ENCODE results near the gene SOS2.

SOS2 gene

GRCh38 chr14:50121486-50121885 lies 109.9 kb downstream of the SOS2 start:
- Histone ChIP-seq H3K4me1 (peaks cover 11% of the 10 kb centered on the region), H3K36me3 (replicated peaks) (no peaks in the 10 kb centered on the region), H3K27me3 (ENCODE audit: low read depth) (no peaks in the 10 kb centered on the region), H3K9me3 (no peaks in the 10 kb centered on the region), H3K4me3 (no peak overlapping the region)
- in situ Hi-C loops (cut with MboI; ENCODE audit: low sequenced_read_pairs): no loop called here
- DNase-seq (ENCODE audit: low spot score in 2 of 2): no peak

- DNase-seq (ENCODE audit: low spot score in 2 of 2): no peak
- Histone ChIP-seq H3K27me3 (ENCODE audit: low read depth) (no peaks in the 10 kb centered on the region), H3K4me1 (peaks cover 16% of the 10 kb centered on the region), H3K9me3 (no peaks in the 10 kb centered on the region), H3K36me3 (replicated peaks) (peaks cover 25% of the 10 kb centered on the region), H3K4me3 (no peak overlapping the region)
- in situ Hi-C loops (cut with MboI; ENCODE audit: low sequenced_read_pairs): no loop called here
Measured at GRCh38 chr14:50117456-50117855, 113.9 kb downstream of the SOS2 start.

GRCh38 chr14:50116966-50117365 lies 114.4 kb downstream of the SOS2 start:
- DNase-seq (ENCODE audit: low spot score in 2 of 2): peak in 1 of 2 experiments; percentile 5
- Histone ChIP-seq H3K27me3 (ENCODE audit: low read depth) (no peaks in the 10 kb centered on the region), H3K9me3 (no peaks in the 10 kb centered on the region), H3K4me1 (peaks cover 16% of the 10 kb centered on the region), H3K4me3 (peak overlapping the region; percentile 84), H3K36me3 (replicated peaks) (peaks cover 28% of the 10 kb centered on the region)
- in situ Hi-C loops (cut with MboI; ENCODE audit: low sequenced_read_pairs): no loop called here

- peaks cover 34% of the 10 kb centered on the region for H3K36me3 ChIP-seq (replicated peaks)
- DNase-seq (ENCODE audit: low spot score in 2 of 2): peak; percentile 89 to 97
- peak within 1 kb of the TSS; percentile 84 for H3K4me3 ChIP-seq
- peaks cover 16% of the 10 kb centered on the region for H3K4me1 ChIP-seq
- in situ Hi-C loops (cut with MboI; ENCODE audit: low sequenced_read_pairs): no loop called here
- no peaks in the 10 kb centered on the region for H3K9me3 ChIP-seq
- no peaks in the 10 kb centered on the region for H3K27me3 ChIP-seq (ENCODE audit: low read depth)
Measured at GRCh38 chr14:50116181-50116956, 115.0 kb downstream of the SOS2 start, which contains the start of gene VCPKMT. Gene VCPKMT, minus strand, starts transcription at chr14:50116572. Its CDS starts 20 bp downstream, at chr14:50116552.

GRCh38 chr14:50113381-50114035 lies 117.9 kb downstream of the SOS2 start:
- Histone ChIP-seq H3K9me3 (no peaks in the 10 kb centered on the region), H3K36me3 (replicated peaks) (peaks cover 61% of the 10 kb centered on the region), H3K27me3 (ENCODE audit: low read depth) (no peaks in the 10 kb centered on the region), H3K4me3 (no peak overlapping the region), H3K4me1 (peaks cover 16% of the 10 kb centered on the region)
- in situ Hi-C loops (cut with MboI; ENCODE audit: low sequenced_read_pairs): no loop called here
- DNase-seq (ENCODE audit: low spot score in 2 of 2): no peak

- Histone ChIP-seq H3K27me3 (ENCODE audit: low read depth) (no peaks in the 10 kb centered on the region), H3K4me3 (no peak overlapping the region), H3K36me3 (replicated peaks) (peaks cover 62% of the 10 kb centered on the region), H3K9me3 (no peaks in the 10 kb centered on the region), H3K4me1 (peaks cover 4% of the 10 kb centered on the region)
- in situ Hi-C loops (cut with MboI; ENCODE audit: low sequenced_read_pairs): no loop called here
- DNase-seq (ENCODE audit: low spot score in 2 of 2): no peak
Measured at GRCh38 chr14:50110323-50111037, 120.9 kb downstream of the SOS2 start.

GRCh38 chr14:50109342-50109741 lies 122.0 kb downstream of the SOS2 start:
- Histone ChIP-seq H3K4me1 (peaks cover 3% of the 10 kb centered on the region; the same call in 1 of the 2 replicates), H3K27me3 (ENCODE audit: low read depth) (no peaks in the 10 kb centered on the region), H3K36me3 (replicated peaks) (peaks cover 55% of the 10 kb centered on the region), H3K9me3 (no peaks in the 10 kb centered on the region), H3K4me3 (no peak overlapping the region)
- in situ Hi-C loops (cut with MboI; ENCODE audit: low sequenced_read_pairs): loop anchor here (10.0 kb wide), 1 partner anchor 475 kb away; the partner anchor contains the start of gene DNAAF2
- DNase-seq (ENCODE audit: low spot score in 2 of 2): no peak

GRCh38 chr14:50107850-50108249 lies 123.5 kb downstream of the SOS2 start:
- in situ Hi-C loops (cut with MboI; ENCODE audit: low sequenced_read_pairs): loop anchor here (10.0 kb wide), 1 partner anchor 473 kb away; the partner anchor contains the start of gene DNAAF2
- Histone ChIP-seq H3K36me3 (replicated peaks) (peaks cover 45% of the 10 kb centered on the region), H3K27me3 (ENCODE audit: low read depth) (no peaks in the 10 kb centered on the region), H3K4me3 (no peak overlapping the region), H3K9me3 (no peaks in the 10 kb centered on the region), H3K4me1 (peaks cover 3% of the 10 kb centered on the region; the same call in 1 of the 2 replicates)
- no peak for DNase-seq (ENCODE audit: low spot score in 2 of 2)

- in situ Hi-C loops (cut with MboI; ENCODE audit: low sequenced_read_pairs): loop anchor here (10.0 kb wide), 1 partner anchor 471 kb away; the partner anchor contains the start of gene DNAAF2
- Histone ChIP-seq H3K9me3 (no peaks in the 10 kb centered on the region), H3K4me1 (peaks cover 3% of the 10 kb centered on the region; the same call in 1 of the 2 replicates), H3K27me3 (ENCODE audit: low read depth) (no peaks in the 10 kb centered on the region), H3K4me3 (no peak overlapping the region), H3K36me3 (replicated peaks) (peaks cover 30% of the 10 kb centered on the region)
- no peak for DNase-seq (ENCODE audit: low spot score in 2 of 2)
Measured at GRCh38 chr14:50106178-50106577, 125.2 kb downstream of the SOS2 start.

GRCh38 chr14:50103558-50103957 lies 127.8 kb downstream of the SOS2 start:
- Histone ChIP-seq H3K4me3 (no peak overlapping the region), H3K27me3 (ENCODE audit: low read depth) (no peaks in the 10 kb centered on the region), H3K4me1 (peaks cover 3% of the 10 kb centered on the region; the same call in 1 of the 2 replicates), H3K9me3 (no peaks in the 10 kb centered on the region), H3K36me3 (replicated peaks) (peaks cover 5% of the 10 kb centered on the region)
- in situ Hi-C loops (cut with MboI; ENCODE audit: low sequenced_read_pairs): loop anchor here (10.0 kb wide), 1 partner anchor 469 kb away; the partner anchor contains the start of gene DNAAF2
- DNase-seq (ENCODE audit: low spot score in 2 of 2): no peak

- Histone ChIP-seq H3K27me3 (ENCODE audit: low read depth) (no peaks in the 10 kb centered on the region), H3K4me1 (peaks cover 3% of the 10 kb centered on the region; the same call in 1 of the 2 replicates), H3K4me3 (no peak overlapping the region), H3K36me3 (replicated peaks) (no peaks in the 10 kb centered on the region), H3K9me3 (no peaks in the 10 kb centered on the region)
- DNase-seq (ENCODE audit: low spot score in 2 of 2): no peak
- in situ Hi-C loops (cut with MboI; ENCODE audit: low sequenced_read_pairs): loop anchor here (10.0 kb wide), 1 partner anchor 467 kb away; the partner anchor contains the start of gene DNAAF2
Measured at GRCh38 chr14:50101417-50101816, 130.0 kb downstream of the SOS2 start.

- no peak overlapping the region for H3K4me3 ChIP-seq
- in situ Hi-C loops (cut with MboI; ENCODE audit: low sequenced_read_pairs): loop anchor here (10.0 kb wide), 1 partner anchor 466 kb away; the partner anchor contains the start of gene DNAAF2
- H3K4me1 ChIP-seq: peaks cover 3% of the 10 kb centered on the region; the same call in 1 of the 2 replicates
- H3K9me3 ChIP-seq: no peaks in the 10 kb centered on the region
- H3K27me3 ChIP-seq (ENCODE audit: low read depth): no peaks in the 10 kb centered on the region
- H3K36me3 ChIP-seq (replicated peaks): no peaks in the 10 kb centered on the region
- DNase-seq (ENCODE audit: low spot score in 2 of 2): no peak
Measured at GRCh38 chr14:50100805-50101204, 130.6 kb downstream of the SOS2 start.

- H3K27me3 ChIP-seq (ENCODE audit: low read depth): no peaks in the 10 kb centered on the region
- no peaks in the 10 kb centered on the region for H3K36me3 ChIP-seq (replicated peaks)
- no peaks in the 10 kb centered on the region for H3K4me1 ChIP-seq
- H3K4me3 ChIP-seq: no peak overlapping the region
- in situ Hi-C loops (cut with MboI; ENCODE audit: low sequenced_read_pairs): loop anchor here (5.0 kb wide), 1 partner anchor 232 kb away; no protein-coding TSS in a partner anchor
- H3K9me3 ChIP-seq: no peaks in the 10 kb centered on the region
- no peak for DNase-seq (ENCODE audit: low spot score in 2 of 2)
Measured at GRCh38 chr14:50099335-50099734, 132.0 kb downstream of the SOS2 start.

Measured in HAP-1 (cell line).